ENCODE results near the gene MIR17HG.

DNA sequence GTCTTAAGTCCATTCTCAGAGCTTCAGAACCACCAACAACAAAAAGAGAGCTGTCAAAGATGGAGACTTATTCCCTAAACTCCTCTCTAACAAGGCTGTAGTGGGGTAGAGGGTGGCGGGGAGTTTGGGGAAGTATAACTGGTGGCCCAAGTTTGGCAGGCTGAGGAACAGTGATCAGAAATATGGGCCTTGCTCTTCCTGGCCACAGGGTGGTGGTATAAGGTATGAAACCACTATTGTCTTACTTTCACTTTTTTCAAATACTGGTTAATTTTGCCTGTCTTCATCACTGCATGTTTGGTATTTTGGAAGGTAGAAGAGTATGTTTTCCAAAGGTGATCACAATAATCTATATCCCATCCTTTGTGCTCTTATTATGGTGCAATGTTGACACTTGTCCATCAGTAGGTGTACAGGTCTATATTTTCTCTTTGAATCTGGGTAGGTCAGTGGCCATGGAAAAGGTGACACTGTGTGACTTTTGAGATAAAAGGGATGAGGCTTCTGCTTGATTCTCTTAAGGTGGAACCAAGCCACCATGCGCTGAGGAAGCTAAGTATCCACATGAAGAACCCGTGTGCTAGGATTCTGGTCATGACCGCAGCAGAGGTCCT is 27.7 kb downstream of the MIR17HG start:
- TF ChIP-seq, protein P1, sequence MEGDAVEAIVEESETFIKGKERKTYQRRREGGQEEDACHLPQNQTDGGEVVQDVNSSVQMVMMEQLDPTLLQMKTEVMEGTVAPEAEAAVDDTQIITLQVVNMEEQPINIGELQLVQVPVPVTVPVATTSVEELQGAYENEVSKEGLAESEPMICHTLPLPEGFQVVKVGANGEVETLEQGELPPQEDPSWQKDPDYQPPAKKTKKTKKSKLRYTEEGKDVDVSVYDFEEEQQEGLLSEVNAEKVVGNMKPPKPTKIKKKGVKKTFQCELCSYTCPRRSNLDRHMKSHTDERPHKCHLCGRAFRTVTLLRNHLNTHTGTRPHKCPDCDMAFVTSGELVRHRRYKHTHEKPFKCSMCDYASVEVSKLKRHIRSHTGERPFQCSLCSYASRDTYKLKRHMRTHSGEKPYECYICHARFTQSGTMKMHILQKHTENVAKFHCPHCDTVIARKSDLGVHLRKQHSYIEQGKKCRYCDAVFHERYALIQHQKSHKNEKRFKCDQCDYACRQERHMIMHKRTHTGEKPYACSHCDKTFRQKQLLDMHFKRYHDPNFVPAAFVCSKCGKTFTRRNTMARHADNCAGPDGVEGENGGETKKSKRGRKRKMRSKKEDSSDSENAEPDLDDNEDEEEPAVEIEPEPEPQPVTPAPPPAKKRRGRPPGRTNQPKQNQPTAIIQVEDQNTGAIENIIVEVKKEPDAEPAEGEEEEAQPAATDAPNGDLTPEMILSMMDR (IDR thresholded peaks at IDR 0.05 in 4 of 5, conservative IDR thresholded peaks at IDR 0.05 in 1 of 5): no peak
- no peak for TF ChIP-seq POLR2A (IDR thresholded peaks at IDR 0.05)
